ENCODE measurements around the gene ZNF547. TPM values are rescaled to one million over a fixed set of nuclear protein-coding genes. Genes with fewer than 3 reads are reported as not detected.

Gene ZNF547
- total and polyA plus RNA-seq, 2 donors (not counting 3 experiments of a cell fraction or from before 2014, with no cell fraction given) = 1.9 to 2.7 TPM

Other genes with a start within 250 kb of the ZNF547 start
- not detected in 2 replicates for gene USP29, start 243.6 kb upstream of the ZNF547 start, total RNA-seq
- not detected in 2 replicates for gene USP29, start 243.6 kb upstream of the ZNF547 start, polyA plus RNA-seq
- gene ZIM3, start 218.3 kb upstream of the ZNF547 start, total RNA-seq = not detected in 2 replicates
- not detected in 2 replicates for gene ZIM3, start 218.3 kb upstream of the ZNF547 start, polyA plus RNA-seq
- gene DUXA, start 196.1 kb upstream of the ZNF547 start, total RNA-seq = not detected in 2 replicates
- gene DUXA, start 196.1 kb upstream of the ZNF547 start, polyA plus RNA-seq = not detected in 2 replicates
- 18.2 and 20.5 TPM in 2 replicates for gene ZNF264, start 172.1 kb upstream of the ZNF547 start, total RNA-seq
- 3.9 and 4.4 TPM in 2 replicates for gene ZNF264, start 172.1 kb upstream of the ZNF547 start, polyA plus RNA-seq
- gene AURKC, start 132.5 kb upstream of the ZNF547 start, total RNA-seq = 0.82 and 1.7 TPM in 2 replicates
- gene AURKC, start 132.5 kb upstream of the ZNF547 start, polyA plus RNA-seq = 0.55 and 0.68 TPM in 2 replicates
- 8.6 and 8.7 TPM in 2 replicates for gene ZNF805, start 122.9 kb upstream of the ZNF547 start, total RNA-seq
- gene ZNF805, start 122.9 kb upstream of the ZNF547 start, polyA plus RNA-seq = 1.6 TPM in 2 replicates
- 26.9 and 29.3 TPM in 2 replicates for gene ZNF460, start 83.1 kb upstream of the ZNF547 start, total RNA-seq
- 4.1 and 4.5 TPM in 2 replicates for gene ZNF460, start 83.1 kb upstream of the ZNF547 start, polyA plus RNA-seq
- gene ZNF543, start 43.1 kb upstream of the ZNF547 start, total RNA-seq = 4.5 and 5.3 TPM in 2 replicates
- gene ZNF543, start 43.1 kb upstream of the ZNF547 start, polyA plus RNA-seq = 1.1 TPM in 2 replicates
- 5.3 and 5.6 TPM in 2 replicates for gene ZNF304, start 12.3 kb upstream of the ZNF547 start, total RNA-seq
- 2.4 and 2.5 TPM in 2 replicates for gene ZNF304, start 12.3 kb upstream of the ZNF547 start, polyA plus RNA-seq
- 6.3 and 7.5 TPM in 2 replicates for gene TRAPPC2B, start within 50 bp of the ZNF547 start, total RNA-seq
- 21.1 and 24.3 TPM in 2 replicates for gene TRAPPC2B, start within 50 bp of the ZNF547 start, polyA plus RNA-seq
- 7.8 and 8.8 TPM in 2 replicates for gene ZNF548, start 26.3 kb downstream of the ZNF547 start, total RNA-seq
- gene ZNF548, start 26.3 kb downstream of the ZNF547 start, polyA plus RNA-seq = 7.5 and 7.7 TPM in 2 replicates
- 4.7 and 6.4 TPM in 2 replicates for gene ZNF17, start 47.6 kb downstream of the ZNF547 start, total RNA-seq
- 2.4 and 3.0 TPM in 2 replicates for gene ZNF17, start 47.6 kb downstream of the ZNF547 start, polyA plus RNA-seq
- gene ZNF749, start 71.8 kb downstream of the ZNF547 start, total RNA-seq = 8.9 and 11.5 TPM in 2 replicates
- 8.5 and 8.8 TPM in 2 replicates for gene ZNF749, start 71.8 kb downstream of the ZNF547 start, polyA plus RNA-seq
- gene VN1R1, start 93.6 kb downstream of the ZNF547 start, total RNA-seq = 0.23 and 0.38 TPM in 2 replicates
- 0.08 and 0.14 TPM in 2 replicates for gene VN1R1, start 93.6 kb downstream of the ZNF547 start, polyA plus RNA-seq
- gene ZNF772, start 114.0 kb downstream of the ZNF547 start, total RNA-seq = 6.4 and 7.0 TPM in 2 replicates
- gene ZNF772, start 114.0 kb downstream of the ZNF547 start, polyA plus RNA-seq = 1.5 and 3.1 TPM in 2 replicates
- gene ZNF419, start 124.2 kb downstream of the ZNF547 start, total RNA-seq = 6.3 and 7.2 TPM in 2 replicates
- 5.1 and 6.4 TPM in 2 replicates for gene ZNF419, start 124.2 kb downstream of the ZNF547 start, polyA plus RNA-seq
- 4.3 and 5.5 TPM in 2 replicates for gene ZNF773, start 136.4 kb downstream of the ZNF547 start, total RNA-seq
- 4.0 and 5.1 TPM in 2 replicates for gene ZNF773, start 136.4 kb downstream of the ZNF547 start, polyA plus RNA-seq
- gene ZNF549, start 163.8 kb downstream of the ZNF547 start, total RNA-seq = 3.1 and 3.5 TPM in 2 replicates
- gene ZNF549, start 163.8 kb downstream of the ZNF547 start, polyA plus RNA-seq = 1.1 and 1.4 TPM in 2 replicates
- gene ZNF550, start 196.3 kb downstream of the ZNF547 start, total RNA-seq = 4.8 and 8.4 TPM in 2 replicates
- gene ZNF550, start 196.3 kb downstream of the ZNF547 start, polyA plus RNA-seq = 2.0 and 2.5 TPM in 2 replicates
- 3.8 and 4.2 TPM in 2 replicates for gene ZNF416, start 215.4 kb downstream of the ZNF547 start, total RNA-seq
- 1.4 and 1.5 TPM in 2 replicates for gene ZNF416, start 215.4 kb downstream of the ZNF547 start, polyA plus RNA-seq
- gene ZIK1, start 220.6 kb downstream of the ZNF547 start, total RNA-seq = 1.3 and 2.4 TPM in 2 replicates
- gene ZIK1, start 220.6 kb downstream of the ZNF547 start, polyA plus RNA-seq = 0.79 and 0.99 TPM in 2 replicates
- 4.0 TPM in 2 replicates for gene ZNF530, start 236.3 kb downstream of the ZNF547 start, total RNA-seq
- gene ZNF530, start 236.3 kb downstream of the ZNF547 start, polyA plus RNA-seq = 1.5 and 1.7 TPM in 2 replicates

Measured in endothelial cell of umbilical vein (primary cell).